HEK293 (cell line): ENCODE measurements around the gene PHACTR3.

Experiments
- CTCF ChIA-PET: fragments of 350-600 bp; formaldehyde crosslinking; extraction: SDS; loops from one replicate; lab custom pipeline; 2021; ENCODE audit warnings: antibody characterized with exemption; lab: Yijun Ruan, JAX
- POLR2A ChIA-PET: fragments of 300-600 bp; formaldehyde crosslinking; extraction: SDS; loops from one replicate; lab custom pipeline; 2020; ENCODE audit warnings: antibody characterized with exemption, inconsistent platforms; lab: Yijun Ruan, JAX
- H3K27ac ChIP-seq: fragments of 200-500 bp; sonication (Bioruptor generic); 2 replicates; pipeline ENCODE4 v1.5.1; 2014; ENCODE audit warnings: low read depth, low read length, control low read depth, inconsistent platforms; ENCODE audit errors: extremely low read depth
- H3K36me3 ChIP-seq, 2 experiments: fragments of 200-500 bp in 1 of 2; sonication (Bioruptor generic) in 1 of 2; 1 replicate in 1 of 2; 2 replicates in 1 of 2; pipeline ENCODE4 v1.5.1; 2014 to 2017; ENCODE audit warnings: inconsistent platforms in 2 of 2, low read length in 2 of 2; ENCODE audit not compliant: control insufficient read depth in 2 of 2, insufficient read depth in 1 of 2
- H3K4me1 ChIP-seq: fragments of 200-500 bp; sonication (Bioruptor generic); 2 replicates; pipeline ENCODE4 v1.5.1; 2014; ENCODE audit warnings: mild to moderate bottlenecking, low read length, inconsistent platforms; ENCODE audit not compliant: control insufficient read depth, insufficient read depth
- H3K4me3 ChIP-seq: 2 replicates; pipeline ENCODE4 v1.5.1; 2011; ENCODE audit warnings: low read depth, mild to moderate bottlenecking, control low read depth, low read length, moderate library complexity
- H3K9me3 ChIP-seq: fragments of 200-500 bp; sonication (Bioruptor generic); 2 replicates; pipeline ENCODE4 v1.5.1; 2014; ENCODE audit warnings: low read depth, low read length, inconsistent platforms; ENCODE audit not compliant: control insufficient read depth, insufficient read depth
- FEZF1 ChIP-seq: fragments of 450-650 bp; formaldehyde crosslinking; IDR thresholded peaks from 2 replicates; pipeline ENCODE4 v1.5.1; 2016; ENCODE audit warnings: missing biosample characterization, missing genetic modification characterization
- GLIS1 ChIP-seq: fragments of 450-650 bp; formaldehyde crosslinking; IDR thresholded peaks from 2 replicates; pipeline ENCODE4 v1.5.1; 2016; ENCODE audit warnings: missing biosample characterization, missing genetic modification characterization
- HOXC10 ChIP-seq: sonication (generic); formaldehyde crosslinking; IDR thresholded peaks from 2 replicates; pipeline ENCODE4 v1.8.1; 2023; ENCODE audit warnings: mild to moderate bottlenecking, missing genetic modification reagents
- HOXD13 ChIP-seq: sonication (generic); formaldehyde crosslinking; IDR thresholded peaks from 2 replicates; pipeline ENCODE4 v1.8.0; 2022; ENCODE audit warnings: missing genetic modification reagents, borderline replicate concordance
- IKZF3 ChIP-seq: fragments of 450-650 bp; IDR thresholded peaks from 2 replicates; pipeline ENCODE4 v1.5.0; 2018; ENCODE audit warnings: missing biosample characterization, mild to moderate bottlenecking, missing genetic modification characterization, moderate library complexity
- MYNN ChIP-seq: fragments of 450-650 bp; formaldehyde crosslinking; IDR thresholded peaks from 2 replicates; pipeline ENCODE4 v1.5.1; 2016; ENCODE audit warnings: missing biosample characterization, missing genetic modification characterization, borderline replicate concordance
- SP7 ChIP-seq: fragments of 450-650 bp; formaldehyde crosslinking; IDR thresholded peaks from 2 replicates; pipeline ENCODE4 v1.5.1; 2016; ENCODE audit warnings: missing biosample characterization, missing genetic modification characterization
- ZBTB1 ChIP-seq: fragments of 450-650 bp; formaldehyde crosslinking; IDR thresholded peaks from 2 replicates; pipeline ENCODE4 v1.5.1; 2016; ENCODE audit warnings: missing biosample characterization, missing genetic modification characterization
- ZEB2 ChIP-seq: fragments of 450-650 bp; formaldehyde crosslinking; IDR thresholded peaks from 2 replicates; pipeline ENCODE4 v1.5.1; 2016; ENCODE audit warnings: missing biosample characterization, missing genetic modification characterization
- ZNF155 ChIP-seq: fragments of 450-650 bp; formaldehyde crosslinking; IDR thresholded peaks from 2 replicates; pipeline ENCODE4 v1.5.1; 2016; ENCODE audit warnings: missing biosample characterization, missing genetic modification characterization
- ZNF169 ChIP-seq: fragments of 450-650 bp; formaldehyde crosslinking; IDR thresholded peaks from 2 replicates; pipeline ENCODE4 v1.5.1; 2016; ENCODE audit warnings: missing biosample characterization, missing genetic modification characterization
- ZNF175 ChIP-seq: fragments of 450-650 bp; formaldehyde crosslinking; IDR thresholded peaks from 2 replicates; pipeline ENCODE4 v1.5.1; 2016; ENCODE audit warnings: missing biosample characterization, missing genetic modification characterization
- ZNF184 ChIP-seq: fragments of 450-650 bp; IDR thresholded peaks from 2 replicates; pipeline ENCODE4 v1.5.1; 2018; ENCODE audit warnings: missing biosample characterization, mild to moderate bottlenecking, missing genetic modification characterization
- ZNF202 ChIP-seq: fragments of 450-650 bp; formaldehyde crosslinking; IDR thresholded peaks from 2 replicates; pipeline ENCODE4 v1.5.1; 2016; ENCODE audit warnings: missing biosample characterization, missing genetic modification characterization, borderline replicate concordance
- ZNF239 ChIP-seq: fragments of 450-650 bp; formaldehyde crosslinking; IDR thresholded peaks from 2 replicates; pipeline ENCODE4 v1.5.1; 2016; ENCODE audit warnings: missing biosample characterization, missing genetic modification characterization
- ZNF302 ChIP-seq: fragments of 450-650 bp; formaldehyde crosslinking; IDR thresholded peaks from 2 replicates; pipeline ENCODE4 v1.5.1; 2016; ENCODE audit warnings: missing biosample characterization, missing genetic modification characterization, low read depth
- ZNF426 ChIP-seq: fragments of 450-650 bp; formaldehyde crosslinking; IDR thresholded peaks from 2 replicates; pipeline ENCODE4 v1.5.1; 2017; ENCODE audit warnings: missing biosample characterization, missing genetic modification characterization, mild to moderate bottlenecking, inconsistent platforms, moderate library complexity
- ZNF521 ChIP-seq: fragments of 450-650 bp; formaldehyde crosslinking; IDR thresholded peaks from 2 replicates; pipeline ENCODE4 v1.5.1; 2017; ENCODE audit warnings: missing biosample characterization, mild to moderate bottlenecking, missing genetic modification characterization
- ZNF530 ChIP-seq: fragments of 450-650 bp; formaldehyde crosslinking; IDR thresholded peaks from 2 replicates; pipeline ENCODE4 v1.5.1; 2016; ENCODE audit warnings: low read depth, missing biosample characterization, missing genetic modification characterization
- ZNF549 ChIP-seq: fragments of 450-650 bp; IDR thresholded peaks from 2 replicates; pipeline ENCODE4 v1.5.1; 2018; ENCODE audit warnings: missing biosample characterization, missing genetic modification characterization, mild to moderate bottlenecking, inconsistent platforms, moderate library complexity
- ZNF561 ChIP-seq: fragments of 450-650 bp; IDR thresholded peaks from 2 replicates; pipeline ENCODE4 v1.5.1; 2018; ENCODE audit warnings: missing biosample characterization, missing genetic modification characterization, borderline replicate concordance
- ZNF610 ChIP-seq: fragments of 450-650 bp; formaldehyde crosslinking; IDR thresholded peaks from 2 replicates; pipeline ENCODE4 v1.5.1; 2016; ENCODE audit warnings: missing biosample characterization, missing genetic modification characterization, borderline replicate concordance
- ZNF623 ChIP-seq: fragments of 450-650 bp; formaldehyde crosslinking; IDR thresholded peaks from 2 replicates; pipeline ENCODE4 v1.5.1; 2016; ENCODE audit warnings: missing biosample characterization, missing genetic modification characterization
- ZNF701 ChIP-seq: fragments of 450-650 bp; formaldehyde crosslinking; IDR thresholded peaks from 2 replicates; pipeline ENCODE4 v1.5.1; 2016; ENCODE audit warnings: missing biosample characterization, missing genetic modification characterization
- ZNF707 ChIP-seq: fragments of 450-650 bp; formaldehyde crosslinking; IDR thresholded peaks from 2 replicates; pipeline ENCODE4 v1.5.1; 2016; ENCODE audit warnings: missing biosample characterization, missing genetic modification characterization
- ZNF747 ChIP-seq: fragments of 450-650 bp; formaldehyde crosslinking; IDR thresholded peaks from 2 replicates; pipeline ENCODE4 v1.5.1; 2016; ENCODE audit warnings: missing biosample characterization, missing genetic modification characterization
- ZNF777 ChIP-seq: fragments of 450-650 bp; formaldehyde crosslinking; IDR thresholded peaks from 2 replicates; pipeline ENCODE4 v1.5.1; 2017; ENCODE audit warnings: missing biosample characterization, missing genetic modification characterization, borderline replicate concordance
- ZSCAN18 ChIP-seq: fragments of 450-650 bp; formaldehyde crosslinking; IDR thresholded peaks from 2 replicates; pipeline ENCODE4 v1.5.1; 2016; ENCODE audit warnings: missing biosample characterization, missing genetic modification characterization
- TF ChIP-seq, protein P1 (sequence below): fragments of 450-650 bp; IDR thresholded peaks from 2 replicates; pipeline ENCODE4 v1.5.1; 2018; ENCODE audit warnings: missing biosample characterization, missing genetic modification characterization

The PHACTR3 gene

GRCh38 chr20:59776626-59777330 lies 172.4 kb downstream of the PHACTR3 start (continued):
- TF ChIP-seq SP7 (no peak), ZNF184 (tag by site-specific recombination) (no peak), ZNF549 (tag by site-specific recombination) (no peak), ZNF155 (no peak), ZNF701 (tag by site-specific recombination) (no peak), ZNF747 (tag by site-specific recombination) (no peak), GLIS1 (tag by site-specific recombination) (no peak), ZNF202 (tag by site-specific recombination) (no peak)

GRCh38 chr20:59777331-59777725 lies 173.0 kb downstream of the PHACTR3 start:
- Histone ChIP-seq H3K4me1 (no peaks in the 10 kb centered on the region), H3K4me3 (no peak overlapping the region), H3K27ac (no peak overlapping the region), H3K36me3 (no peaks in the 10 kb centered on the region), H3K9me3 (no peaks in the 10 kb centered on the region)
- TF ChIP-seq ZNF777 (tag by site-specific recombination) (no peak), ZNF169 (tag by site-specific recombination) (no peak), ZEB2 (tag by site-specific recombination) (no peak)
- ChIA-PET CTCF (interaction anchor here (1.9 kb wide), 1 partner anchor 72 kb away, joined by 11 read pairs; no protein-coding TSS in a partner anchor), POLR2A (no interaction called here)

GRCh38 chr20:59777814-59778575 lies 173.7 kb downstream of the PHACTR3 start:
- POLR2A ChIA-PET: no interaction called here
- Histone ChIP-seq H3K9me3 (no peaks in the 10 kb centered on the region), H3K36me3 (no peaks in the 10 kb centered on the region), H3K27ac (no peak overlapping the region), H3K4me1 (no peaks in the 10 kb centered on the region), H3K4me3 (no peak overlapping the region)
- CTCF ChIA-PET: interaction anchor here (1.9 kb wide), 1 partner anchor 72 kb away, joined by 11 read pairs; no protein-coding TSS in a partner anchor
- TF ChIP-seq ZNF521 (tag by site-specific recombination): no peak
- TF ChIP-seq HOXC10 (CRISPR knock-in tag): no peak
- TF ChIP-seq ZNF239 (tag by site-specific recombination): no peak
- no peak for TF ChIP-seq IKZF3
- TF ChIP-seq HOXD13 (CRISPR knock-in tag): no peak
- no peak for TF ChIP-seq ZSCAN18 (tag by site-specific recombination)
- TF ChIP-seq ZNF302 (tag by site-specific recombination): no peak
- TF ChIP-seq ZNF610 (tag by site-specific recombination): no peak
- no peak for TF ChIP-seq MYNN (tag by site-specific recombination)
- no peak for TF ChIP-seq ZNF561 (tag by site-specific recombination)
- TF ChIP-seq ZNF707 (tag by site-specific recombination): no peak
- no peak for TF ChIP-seq ZNF530 (tag by site-specific recombination)
- TF ChIP-seq ZNF175 (tag by site-specific recombination): no peak
- no peak for TF ChIP-seq ZNF623
- no peak for TF ChIP-seq ZBTB1 (tag by site-specific recombination)
- TF ChIP-seq ZNF426: no peak
- TF ChIP-seq ZNF169 (tag by site-specific recombination): no peak
- TF ChIP-seq, protein P1, sequence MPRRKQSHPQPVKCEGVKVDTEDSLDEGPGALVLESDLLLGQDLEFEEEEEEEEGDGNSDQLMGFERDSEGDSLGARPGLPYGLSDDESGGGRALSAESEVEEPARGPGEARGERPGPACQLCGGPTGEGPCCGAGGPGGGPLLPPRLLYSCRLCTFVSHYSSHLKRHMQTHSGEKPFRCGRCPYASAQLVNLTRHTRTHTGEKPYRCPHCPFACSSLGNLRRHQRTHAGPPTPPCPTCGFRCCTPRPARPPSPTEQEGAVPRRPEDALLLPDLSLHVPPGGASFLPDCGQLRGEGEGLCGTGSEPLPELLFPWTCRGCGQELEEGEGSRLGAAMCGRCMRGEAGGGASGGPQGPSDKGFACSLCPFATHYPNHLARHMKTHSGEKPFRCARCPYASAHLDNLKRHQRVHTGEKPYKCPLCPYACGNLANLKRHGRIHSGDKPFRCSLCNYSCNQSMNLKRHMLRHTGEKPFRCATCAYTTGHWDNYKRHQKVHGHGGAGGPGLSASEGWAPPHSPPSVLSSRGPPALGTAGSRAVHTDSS (tag by site-specific recombination): no peak
- no peak for TF ChIP-seq FEZF1 (tag by site-specific recombination)
